WTC11 (cell line): ENCODE data around the gene FNDC11.

Experiments
- CREB1 ChIP-seq: sonication (generic); formaldehyde crosslinking; IDR thresholded peaks from 2 replicates; pipeline ENCODE4 v1.8.0; 2023; ENCODE audit warnings: mild to moderate bottlenecking, missing genetic modification reagents
- TP53 ChIP-seq: sonication (generic); formaldehyde crosslinking; IDR thresholded peaks from 2 replicates; pipeline ENCODE4 v1.8.1; 2023; ENCODE audit warnings: mild to moderate bottlenecking, missing genetic modification reagents
- TF ChIP-seq, protein P1 (sequence below): fragments of 200-600 bp; IDR thresholded peaks from 2 replicates; pipeline ENCODE4 v1.8.0; 2022; ENCODE audit warnings: antibody characterized with exemption

DNA sequence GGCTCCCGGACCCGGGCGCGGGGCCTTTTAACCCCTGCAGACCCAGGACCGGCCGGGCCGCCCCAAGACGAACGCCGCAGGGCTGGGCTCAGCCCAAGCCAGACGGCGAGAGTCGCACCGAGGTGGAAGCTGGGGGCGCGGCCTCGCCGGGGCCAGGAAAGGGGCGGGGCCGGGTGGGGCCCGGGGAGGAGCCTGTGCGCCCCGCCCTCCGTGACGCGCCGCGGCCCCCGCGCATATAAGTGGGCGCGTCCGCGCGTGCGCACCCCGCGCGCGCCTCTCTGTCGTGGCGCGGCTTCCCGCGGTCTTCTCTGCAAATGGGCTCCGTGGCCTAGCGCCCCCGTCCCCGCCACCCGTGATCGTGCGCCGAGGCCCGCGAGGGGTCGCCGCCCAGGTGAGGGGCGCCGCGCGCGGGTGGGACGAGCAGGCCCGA, 33.4 kb upstream of the FNDC11 start, which contains the start of gene PPDPF:
- TF ChIP-seq, protein P1, sequence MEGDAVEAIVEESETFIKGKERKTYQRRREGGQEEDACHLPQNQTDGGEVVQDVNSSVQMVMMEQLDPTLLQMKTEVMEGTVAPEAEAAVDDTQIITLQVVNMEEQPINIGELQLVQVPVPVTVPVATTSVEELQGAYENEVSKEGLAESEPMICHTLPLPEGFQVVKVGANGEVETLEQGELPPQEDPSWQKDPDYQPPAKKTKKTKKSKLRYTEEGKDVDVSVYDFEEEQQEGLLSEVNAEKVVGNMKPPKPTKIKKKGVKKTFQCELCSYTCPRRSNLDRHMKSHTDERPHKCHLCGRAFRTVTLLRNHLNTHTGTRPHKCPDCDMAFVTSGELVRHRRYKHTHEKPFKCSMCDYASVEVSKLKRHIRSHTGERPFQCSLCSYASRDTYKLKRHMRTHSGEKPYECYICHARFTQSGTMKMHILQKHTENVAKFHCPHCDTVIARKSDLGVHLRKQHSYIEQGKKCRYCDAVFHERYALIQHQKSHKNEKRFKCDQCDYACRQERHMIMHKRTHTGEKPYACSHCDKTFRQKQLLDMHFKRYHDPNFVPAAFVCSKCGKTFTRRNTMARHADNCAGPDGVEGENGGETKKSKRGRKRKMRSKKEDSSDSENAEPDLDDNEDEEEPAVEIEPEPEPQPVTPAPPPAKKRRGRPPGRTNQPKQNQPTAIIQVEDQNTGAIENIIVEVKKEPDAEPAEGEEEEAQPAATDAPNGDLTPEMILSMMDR: no peak
- TF ChIP-seq CREB1 (CRISPR knock-in tag): no peak
- no peak for TF ChIP-seq TP53 (CRISPR knock-in tag)
